Measurements from ENCODE around the gene USP38. TPM values are rescaled to one million over a fixed set of nuclear protein-coding genes. Genes with fewer than 3 reads are reported as not detected.
"Not testable (repeated sequence)": the region's sequence is repeated elsewhere in the genome, so short reads cannot be mapped to it uniquely, and the experiment has no call there.

The USP38 gene
- total RNA-seq, 1 experiment from 2014 or later: 22.3 TPM

DNA sequence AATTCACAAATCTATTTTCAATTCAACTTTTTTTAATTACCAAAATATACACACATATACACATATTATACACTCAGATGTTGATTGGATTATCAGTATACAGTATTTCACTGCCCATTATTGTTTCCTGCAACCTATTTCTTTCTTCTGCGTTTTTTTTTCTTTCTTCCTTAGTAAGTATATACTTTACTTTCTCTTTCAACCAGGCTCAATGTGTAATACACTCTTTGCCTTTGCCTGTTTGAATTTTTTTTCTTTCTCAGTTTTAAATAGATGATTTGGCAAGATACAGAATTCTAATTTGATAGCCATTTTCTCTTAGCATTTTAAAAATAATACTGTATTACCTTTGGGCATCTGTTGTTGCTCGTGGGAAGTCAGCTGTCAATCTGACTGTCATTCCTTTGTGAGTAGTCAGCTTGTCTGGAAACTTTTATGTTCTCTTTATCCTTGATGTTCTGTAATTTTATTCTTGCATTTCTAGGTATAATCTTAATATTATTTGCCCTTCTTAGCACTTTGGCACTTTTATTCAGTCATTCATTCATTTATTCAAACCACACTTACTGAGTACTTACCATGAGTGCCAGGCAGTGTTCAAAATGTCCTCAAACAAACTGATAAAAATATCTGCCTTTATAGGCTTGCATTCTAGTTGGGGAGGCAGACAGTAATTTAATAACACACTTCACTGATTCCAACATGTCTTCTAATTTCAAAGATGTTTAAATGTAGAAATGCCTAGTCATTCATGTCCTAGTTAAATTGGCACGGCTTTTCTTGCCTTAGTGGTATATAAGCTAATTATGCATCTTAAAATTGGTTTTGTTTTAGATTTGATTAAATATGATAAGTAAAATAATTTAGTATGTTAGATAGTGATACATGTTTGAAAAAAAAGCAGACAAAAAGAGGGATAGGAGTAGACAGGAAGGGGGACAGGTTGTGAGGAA, 3.7 kb downstream of the USP38 start:
- Histone ChIP-seq H3K27me3 (no peaks in the 10 kb centered on the region), H3K4me1 (peaks cover 5% of the 10 kb centered on the region; the same call in 1 of the 2 replicates), H3K9me3 (replicated peaks) (no peaks in the 10 kb centered on the region), H3K4me3 (no peak overlapping the region), H3K27ac (no peak overlapping the region), H3K36me3 (peaks cover 20% of the 10 kb centered on the region)
- DNase-seq: no peak

DNA sequence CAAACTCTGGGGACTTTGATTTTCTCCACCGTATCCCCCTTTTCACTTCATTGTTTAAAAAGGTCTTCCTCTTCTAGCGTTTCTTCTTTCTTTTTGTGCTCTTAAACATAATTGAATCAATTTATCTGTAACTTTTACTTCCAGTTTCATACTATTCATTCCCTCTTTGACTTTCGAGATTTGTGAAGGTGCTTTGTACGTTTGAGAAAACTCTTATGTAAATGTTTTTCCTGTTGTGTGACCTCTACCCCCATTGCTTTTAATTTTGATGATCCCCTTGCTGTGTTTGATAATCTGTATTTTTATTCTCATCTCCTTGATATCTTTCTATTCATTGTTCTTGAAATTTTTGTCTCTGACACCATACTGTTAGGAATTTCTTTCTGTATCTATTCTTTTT, 4.8 kb downstream of the USP38 start:
- H3K9me3 ChIP-seq (replicated peaks): no peaks in the 10 kb centered on the region
- peaks cover 20% of the 10 kb centered on the region for H3K36me3 ChIP-seq
- H3K27ac ChIP-seq: no peak overlapping the region
- H3K4me1 ChIP-seq: no peaks in the 10 kb centered on the region; the same call in 1 of the 2 replicates
- H3K4me3 ChIP-seq: no peak overlapping the region
- no peaks in the 10 kb centered on the region for H3K27me3 ChIP-seq
- no peak for DNase-seq

DNA sequence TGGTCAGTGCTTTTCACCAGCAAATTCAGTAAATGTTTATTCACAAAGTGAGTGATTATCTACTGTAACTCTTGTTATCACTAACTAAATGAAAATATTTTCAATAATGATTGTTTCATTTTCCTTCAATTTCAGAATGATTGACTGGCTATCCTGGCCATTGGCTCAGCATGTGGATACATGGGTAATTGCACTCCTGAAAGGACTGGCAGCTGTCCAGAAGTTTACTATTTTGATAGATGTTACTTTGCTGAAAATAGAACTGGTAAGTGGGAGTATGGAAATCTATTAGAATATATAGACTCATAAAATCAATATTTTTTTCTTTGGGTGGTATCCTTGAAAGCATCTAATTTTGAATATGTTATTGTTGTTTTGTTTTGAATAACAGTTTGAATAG, 10.9 kb downstream of the USP38 start:
- Histone ChIP-seq H3K27ac (no peak overlapping the region), H3K9me3 (replicated peaks) (no peaks in the 10 kb centered on the region), H3K27me3 (no peaks in the 10 kb centered on the region), H3K4me1 (no peaks in the 10 kb centered on the region), H3K36me3 (peaks cover 61% of the 10 kb centered on the region), H3K4me3 (no peak overlapping the region)
- DNase-seq: no peak

DNA sequence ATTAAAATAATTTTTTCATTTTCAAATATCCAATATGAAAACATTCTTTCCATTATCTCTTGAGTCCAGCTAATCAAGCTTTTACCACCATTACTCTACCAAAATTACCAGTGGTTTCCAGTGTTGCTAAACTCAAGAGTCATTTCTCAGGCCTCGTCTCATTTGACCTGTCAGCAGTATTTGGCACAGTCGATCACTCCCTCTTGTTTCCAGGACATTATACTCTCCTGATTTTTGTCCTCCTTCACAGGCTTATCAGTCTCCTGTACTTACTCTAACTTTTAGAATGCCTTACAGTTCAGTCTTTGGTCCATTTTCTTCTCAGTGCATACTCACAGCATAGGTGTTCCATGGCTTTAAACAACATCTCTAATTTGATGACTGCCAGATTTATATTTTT, 11.6 kb downstream of the USP38 start:
- Histone ChIP-seq H3K27ac (no peak overlapping the region), H3K27me3 (no peaks in the 10 kb centered on the region), H3K36me3 (peaks cover 62% of the 10 kb centered on the region), H3K4me1 (no peaks in the 10 kb centered on the region), H3K9me3 (replicated peaks) (no peaks in the 10 kb centered on the region), H3K4me3 (no peak overlapping the region)
- DNase-seq: no peak

DNA sequence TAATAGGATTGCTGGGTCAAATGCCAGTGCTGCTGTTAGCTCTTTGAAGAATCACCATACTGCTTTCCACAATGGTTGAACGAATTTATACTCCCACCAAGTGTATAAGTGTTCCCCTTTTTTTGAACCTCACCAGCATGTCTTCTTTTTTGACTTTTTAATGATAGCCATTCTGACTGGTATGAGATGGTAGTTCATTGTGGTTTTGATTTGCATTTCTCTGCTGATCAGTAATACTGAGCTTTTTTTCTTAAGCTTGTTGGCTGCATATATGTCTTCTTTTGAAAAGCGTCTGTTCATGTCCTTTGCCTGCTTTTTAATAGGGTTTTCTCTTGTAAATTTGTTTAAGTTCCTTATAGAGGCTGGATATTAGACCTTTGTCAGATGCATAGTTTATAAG, 14.8 kb downstream of the USP38 start:
- peaks cover 72% of the 10 kb centered on the region for H3K36me3 ChIP-seq
- no peaks in the 10 kb centered on the region for H3K4me1 ChIP-seq
- H3K9me3 ChIP-seq (replicated peaks): no peaks in the 10 kb centered on the region
- no peak overlapping the region for H3K27ac ChIP-seq
- no peaks in the 10 kb centered on the region for H3K27me3 ChIP-seq
- no peak for DNase-seq
- H3K4me3 ChIP-seq: no peak overlapping the region

DNA sequence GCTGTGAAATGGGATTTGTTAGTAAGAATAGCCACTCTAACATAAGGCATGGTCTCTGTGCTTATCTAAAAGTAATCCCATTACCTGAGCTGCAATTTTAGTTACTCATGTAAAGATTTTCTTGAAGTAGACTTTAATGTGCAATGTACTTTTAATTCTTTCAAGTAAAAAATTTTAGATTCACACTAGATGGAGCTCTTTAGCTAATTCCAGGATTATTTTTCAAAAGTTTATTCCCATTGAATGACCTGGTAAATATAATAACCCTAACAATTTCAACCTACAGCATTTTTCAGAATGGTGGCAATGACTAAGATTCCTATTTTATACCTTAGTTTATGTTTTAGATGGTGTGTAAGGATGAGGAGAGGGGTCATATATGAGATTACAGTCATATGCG, 18.1 kb downstream of the USP38 start:
- peak in 1 of 2 experiments; percentile 2 for DNase-seq
- no peak overlapping the region for H3K4me3 ChIP-seq
- H3K27me3 ChIP-seq: no peaks in the 10 kb centered on the region
- H3K9me3 ChIP-seq (replicated peaks): no peaks in the 10 kb centered on the region
- no peak overlapping the region for H3K27ac ChIP-seq
- peaks cover 57% of the 10 kb centered on the region for H3K36me3 ChIP-seq
- no peaks in the 10 kb centered on the region for H3K4me1 ChIP-seq

DNA sequence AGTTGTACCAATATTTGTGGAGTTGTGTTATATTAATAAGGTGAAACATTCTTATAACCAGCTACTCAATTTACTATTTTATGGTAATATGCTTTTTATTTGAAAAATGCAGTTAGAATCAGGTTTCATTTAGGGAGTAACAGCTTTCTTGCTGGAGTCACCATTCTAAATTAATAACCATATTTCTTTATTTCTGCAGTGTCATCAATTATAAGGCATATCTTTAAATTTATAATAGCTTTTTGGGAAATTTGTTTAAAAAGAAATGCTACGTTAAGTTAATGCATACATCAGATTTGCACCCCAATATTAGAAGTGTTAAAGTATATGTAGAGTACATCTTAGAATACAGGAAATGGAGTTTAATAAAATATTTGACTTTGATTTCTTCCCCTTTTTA, 18.9 kb downstream of the USP38 start:
- H3K36me3 ChIP-seq: peaks cover 51% of the 10 kb centered on the region

DNA sequence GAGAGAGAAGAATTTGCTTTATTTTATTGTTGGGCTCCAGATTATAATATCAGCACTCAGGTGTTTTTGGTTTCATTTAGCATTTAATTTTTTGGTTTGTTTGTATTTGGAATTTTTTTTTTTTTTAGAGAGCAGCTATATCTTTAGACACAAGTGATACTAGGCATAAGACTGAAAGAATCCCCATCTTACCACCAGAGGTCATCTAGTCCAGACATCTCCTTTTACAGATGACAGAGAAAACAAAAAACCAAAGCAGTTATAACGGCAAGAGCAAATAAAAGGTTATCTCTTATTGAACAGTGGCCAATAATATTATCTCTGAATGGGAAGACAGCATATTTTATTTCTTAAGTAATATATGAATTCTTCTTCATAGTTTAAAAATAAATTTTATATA, 22.8 kb downstream of the USP38 start:
- no peak for DNase-seq
- H3K36me3 ChIP-seq: peaks cover 29% of the 10 kb centered on the region

More for the DNA sequence above, 18.9 kb downstream of the USP38 start:
- DNase-seq: no peak
- Histone ChIP-seq H3K4me1 (no peaks in the 10 kb centered on the region), H3K9me3 (replicated peaks) (no peaks in the 10 kb centered on the region), H3K27me3 (no peaks in the 10 kb centered on the region), H3K4me3 (no peak overlapping the region), H3K27ac (no peak overlapping the region)

DNA sequence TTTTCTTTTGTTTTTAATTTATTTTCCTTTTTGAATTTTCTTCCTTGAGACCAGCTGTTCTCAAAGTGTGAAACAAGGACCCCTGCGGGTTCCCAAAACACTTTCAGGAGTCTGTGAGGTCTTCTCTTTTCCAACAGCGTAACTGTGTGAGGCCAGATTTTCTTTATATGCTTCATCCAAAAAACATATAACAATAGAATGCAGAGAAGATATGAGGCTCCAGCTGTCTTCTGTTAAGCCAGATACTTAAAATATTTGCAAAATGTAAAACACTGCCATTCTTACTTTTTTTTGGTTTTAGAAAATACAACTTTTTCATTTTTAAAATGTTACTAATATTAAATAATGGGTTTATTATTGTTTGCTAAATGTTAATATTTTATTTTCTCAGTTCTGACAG, 27.8 kb downstream of the USP38 start:
- no peak for DNase-seq
- no peaks in the 10 kb centered on the region for H3K9me3 ChIP-seq (replicated peaks)
- H3K36me3 ChIP-seq: peaks cover 18% of the 10 kb centered on the region
- H3K27me3 ChIP-seq: no peaks in the 10 kb centered on the region
- no peak overlapping the region for H3K4me3 ChIP-seq
- H3K27ac ChIP-seq: no peak overlapping the region
- H3K4me1 ChIP-seq: no peaks in the 10 kb centered on the region

More for the DNA sequence above, 22.8 kb downstream of the USP38 start:
- H3K27ac ChIP-seq: no peak overlapping the region
- no peaks in the 10 kb centered on the region for H3K9me3 ChIP-seq (replicated peaks)
- no peak overlapping the region for H3K4me3 ChIP-seq
- no peaks in the 10 kb centered on the region for H3K4me1 ChIP-seq
- no peaks in the 10 kb centered on the region for H3K27me3 ChIP-seq

DNA sequence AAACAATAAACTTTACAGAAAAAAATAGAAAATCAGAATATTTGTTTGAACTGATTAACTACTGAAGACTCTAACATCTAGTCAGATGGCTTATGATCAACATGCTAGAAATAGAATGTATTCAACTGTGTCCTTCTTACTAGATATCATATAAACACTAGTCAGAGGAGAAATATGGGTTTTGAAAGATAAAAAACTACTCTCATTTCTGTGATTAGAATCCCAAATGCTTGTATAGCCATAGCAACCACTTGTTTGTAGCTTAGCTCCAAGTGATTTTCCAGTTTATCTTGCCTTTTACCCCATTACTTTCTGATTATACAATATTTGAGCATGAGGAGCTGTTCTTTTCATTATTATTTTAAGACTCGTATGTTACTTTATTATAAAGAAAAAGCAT, 31.2 kb downstream of the USP38 start:
- Histone ChIP-seq H3K27me3 (no peaks in the 10 kb centered on the region), H3K4me1 (no peaks in the 10 kb centered on the region), H3K27ac (no peak overlapping the region), H3K36me3 (peaks cover 16% of the 10 kb centered on the region), H3K9me3 (replicated peaks) (no peaks in the 10 kb centered on the region), H3K4me3 (no peak overlapping the region)
- DNase-seq: no peak

DNA sequence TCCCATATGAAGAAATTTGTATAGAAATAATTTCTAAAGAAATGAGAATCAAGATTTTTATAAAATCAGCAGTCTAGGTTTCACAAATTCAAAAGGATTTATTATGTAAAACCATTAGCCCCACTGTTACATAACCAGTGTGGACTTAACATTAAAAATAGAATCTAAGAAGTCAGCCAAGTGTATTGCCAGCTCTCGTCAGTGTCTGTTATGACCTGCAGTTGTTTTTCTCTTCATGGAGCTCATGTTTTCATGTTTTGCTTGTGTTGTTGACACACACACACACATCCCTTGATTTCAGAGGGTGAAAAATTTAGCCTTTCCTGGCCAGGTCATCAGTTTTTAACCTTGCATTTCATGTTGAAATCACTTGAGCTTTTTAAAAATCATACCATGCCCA, 39.5 kb downstream of the USP38 start:
- DNase-seq: no peak
- Histone ChIP-seq H3K36me3 (peaks cover 6% of the 10 kb centered on the region), H3K4me3 (no peak overlapping the region), H3K4me1 (no peaks in the 10 kb centered on the region), H3K27me3 (no peaks in the 10 kb centered on the region), H3K27ac (no peak overlapping the region), H3K9me3 (replicated peaks) (no peaks in the 10 kb centered on the region)

DNA sequence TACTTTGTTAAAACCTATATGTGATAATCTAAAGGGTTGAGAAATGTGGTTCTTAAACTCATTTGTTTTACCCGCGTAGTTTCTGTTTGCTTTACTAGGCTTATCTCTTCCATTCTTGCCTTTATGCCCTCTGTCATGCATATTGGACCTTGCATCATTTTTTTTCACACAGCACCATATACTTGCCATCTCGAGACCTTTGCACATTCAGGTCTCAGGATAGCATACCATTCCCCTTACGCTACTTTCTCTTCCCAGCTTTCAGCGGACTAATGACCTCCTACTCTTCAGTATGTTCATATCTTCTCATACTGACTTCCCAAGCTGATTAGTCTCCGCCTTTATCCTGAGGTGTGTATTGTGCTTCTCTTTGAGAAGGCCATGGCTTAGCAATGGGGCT, 40.5 kb downstream of the USP38 start:
- no peaks in the 10 kb centered on the region for H3K27me3 ChIP-seq
- H3K36me3 ChIP-seq: peaks cover 6% of the 10 kb centered on the region
- no peak for DNase-seq
- no peak overlapping the region for H3K27ac ChIP-seq
- no peaks in the 10 kb centered on the region for H3K4me1 ChIP-seq
- H3K4me3 ChIP-seq: no peak overlapping the region
- H3K9me3 ChIP-seq (replicated peaks): no peaks in the 10 kb centered on the region

DNA sequence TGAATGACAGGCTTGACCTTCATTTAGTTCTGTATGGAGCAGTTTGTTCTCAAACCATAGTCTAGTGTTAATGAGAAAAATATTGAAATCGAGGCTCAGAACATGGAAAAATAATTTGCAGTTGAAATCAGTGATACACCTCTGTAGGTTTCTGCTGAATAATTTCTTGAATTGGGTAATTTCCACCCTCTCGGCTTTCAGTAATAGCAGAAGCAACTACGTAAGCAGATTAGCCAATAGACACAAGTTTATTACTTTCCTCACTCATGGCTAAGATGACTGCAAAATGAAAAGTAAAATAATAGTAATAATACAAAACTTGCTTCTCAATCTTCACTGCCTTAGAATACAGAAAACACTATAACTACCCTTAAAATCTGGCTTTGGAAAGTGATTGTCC, 46.0 kb downstream of the USP38 start:
- no peaks in the 10 kb centered on the region for H3K4me1 ChIP-seq
- no peak overlapping the region for H3K4me3 ChIP-seq
- no peaks in the 10 kb centered on the region for H3K27me3 ChIP-seq
- H3K9me3 ChIP-seq (replicated peaks): no peaks in the 10 kb centered on the region
- no peak for DNase-seq
- no peaks in the 10 kb centered on the region for H3K36me3 ChIP-seq
- no peak overlapping the region for H3K27ac ChIP-seq

DNA sequence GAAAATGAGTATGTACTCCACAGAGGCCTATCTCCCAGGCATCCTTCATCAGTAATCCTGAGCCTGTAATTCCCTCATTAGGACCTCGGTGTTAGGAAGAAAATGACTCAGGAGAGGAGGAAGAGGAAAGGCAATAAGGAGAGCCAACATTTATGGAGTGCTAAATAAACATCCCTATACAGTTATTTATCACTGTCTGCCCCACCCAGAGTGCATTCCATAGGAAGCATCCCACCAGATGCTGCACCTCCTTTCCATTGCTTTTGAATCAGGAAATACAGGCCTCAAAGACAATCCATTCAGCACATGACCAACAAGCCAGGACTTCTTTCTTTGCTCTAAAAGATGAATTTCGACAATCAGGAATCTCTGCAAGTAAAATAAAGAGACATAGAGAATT, 47.6 kb downstream of the USP38 start:
- no peak overlapping the region for H3K4me3 ChIP-seq
- no peaks in the 10 kb centered on the region for H3K4me1 ChIP-seq
- DNase-seq: no peak
- no peak overlapping the region for H3K27ac ChIP-seq
- no peaks in the 10 kb centered on the region for H3K27me3 ChIP-seq
- no peaks in the 10 kb centered on the region for H3K9me3 ChIP-seq (replicated peaks)
- 0 out of 2 replicates have a peak, but pooled peaks cover 2% of the 10 kb centered on the region for H3K36me3 ChIP-seq

DNA sequence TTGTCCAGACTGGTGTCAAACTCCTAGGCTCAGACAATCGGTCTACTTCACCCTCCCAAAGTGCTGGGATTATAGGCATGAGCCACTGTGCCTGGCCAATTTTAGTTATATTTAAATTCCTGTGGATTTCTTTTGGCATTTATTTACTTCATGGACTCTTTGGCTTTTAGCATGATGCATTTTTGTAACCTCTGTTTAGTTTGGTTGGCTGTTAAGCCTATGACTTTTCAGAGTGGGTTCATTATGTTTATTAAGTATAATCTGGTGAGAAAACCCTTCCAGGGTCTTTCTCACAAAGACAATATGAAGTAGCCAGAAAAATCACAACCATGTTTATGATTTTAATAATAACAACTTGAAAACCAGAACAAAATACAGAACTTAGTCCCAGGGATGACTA, 49.4 kb downstream of the USP38 start:
- DNase-seq: no peak
- Histone ChIP-seq H3K36me3 (0 out of 2 replicates have a peak, but pooled peaks cover 2% of the 10 kb centered on the region), H3K4me1 (no peaks in the 10 kb centered on the region), H3K9me3 (replicated peaks) (no peaks in the 10 kb centered on the region), H3K27me3 (no peaks in the 10 kb centered on the region), H3K27ac (no peak overlapping the region), H3K4me3 (no peak overlapping the region)

DNA sequence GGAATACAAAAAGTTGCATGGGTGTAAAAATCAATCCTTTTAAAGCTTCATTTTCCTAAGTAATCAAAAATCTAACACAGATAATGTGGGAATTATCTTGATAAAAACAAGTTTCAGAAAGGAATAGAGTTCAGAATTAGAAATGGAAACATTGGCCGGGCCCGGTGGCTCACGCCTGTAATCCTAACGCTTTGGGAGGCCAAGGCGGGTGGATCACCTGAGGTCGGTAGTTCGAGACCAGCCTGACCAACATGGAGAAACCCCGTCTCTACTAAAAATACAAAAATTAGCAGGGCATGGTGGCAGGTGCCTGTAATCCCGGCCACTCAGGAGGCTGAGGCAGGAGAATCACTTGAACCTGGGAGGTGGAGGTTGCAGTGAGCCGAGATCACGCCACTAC, 52.5 kb downstream of the USP38 start:
- not testable (repeated sequence) for DNase-seq; H3K36me3 ChIP-seq; H3K4me3 ChIP-seq; H3K27me3 ChIP-seq; H3K4me1 ChIP-seq; H3K9me3 ChIP-seq (replicated peaks); H3K27ac ChIP-seq

Measured in SJCRH30 (cell line).